Cerebellar nuclear complex (tissue), 1 donor: ENCODE measurements around the gene KSR2.
A peak's percentile ranks its signal among the peaks of the same experiment; 100 is the strongest.
"Not testable (repeated sequence)": the region's sequence is repeated elsewhere in the genome, so short reads cannot be mapped to it uniquely, and the experiment has no call there.

ENCODE experiments used
- DNase-seq, 2 experiments: peaks; one replicate each; lab custom pipeline; 2025; lab: John Stamatoyannopoulos, UW

Gene KSR2

GRCh38 chr12:117890644-117891043, 78.1 kb downstream of the KSR2 start:
- DNase-seq = no peak

GRCh38 chr12:117890137-117890536, 78.7 kb downstream of the KSR2 start:
- no peak for DNase-seq

GRCh38 chr12:117889098-117889497, 79.7 kb downstream of the KSR2 start:
- DNase-seq = no peak

- DNase-seq = no peak
These were observed 83.6 kb downstream of the KSR2 start for GRCh38 chr12:117885211-117885610.

GRCh38 chr12:117884161-117884560, 84.6 kb downstream of the KSR2 start:
- DNase-seq = no peak

GRCh38 chr12:117882603-117883184, 86.1 kb downstream of the KSR2 start:
- no peak for DNase-seq

- DNase-seq = no peak
These were observed 86.6 kb downstream of the KSR2 start for GRCh38 chr12:117882181-117882580.

GRCh38 chr12:117881517-117881916, 87.3 kb downstream of the KSR2 start:
- DNase-seq = no peak

- no peak for DNase-seq
These were observed 90.2 kb downstream of the KSR2 start for GRCh38 chr12:117878605-117879004.

- no peak for DNase-seq
These were observed 92.4 kb downstream of the KSR2 start for GRCh38 chr12:117876436-117876816.

- no peak for DNase-seq
These were observed 92.9 kb downstream of the KSR2 start for GRCh38 chr12:117875744-117876435.

- peak in 1 of 2 experiments; percentile 55 for DNase-seq
These were observed 93.9 kb downstream of the KSR2 start for GRCh38 chr12:117874842-117875434.

GRCh38 chr12:117874198-117874597, 94.6 kb downstream of the KSR2 start:
- not testable (repeated sequence) for DNase-seq

GRCh38 chr12:117872546-117873169, 96.1 kb downstream of the KSR2 start:
- DNase-seq = no peak

- no peak for DNase-seq
These were observed 99.2 kb downstream of the KSR2 start for GRCh38 chr12:117869551-117869950.

- DNase-seq = no peak
These were observed 101.4 kb downstream of the KSR2 start for GRCh38 chr12:117867348-117867747.

GRCh38 chr12:117865505-117865904, 103.3 kb downstream of the KSR2 start:
- DNase-seq = no peak

- DNase-seq = no peak
These were observed 105.6 kb downstream of the KSR2 start for GRCh38 chr12:117863002-117863709.

GRCh38 chr12:117861691-117862090, 107.1 kb downstream of the KSR2 start:
- DNase-seq = no peak

- not testable (repeated sequence) for DNase-seq
These were observed 108.0 kb downstream of the KSR2 start for GRCh38 chr12:117860787-117861290.

- no peak for DNase-seq
These were observed 108.7 kb downstream of the KSR2 start for GRCh38 chr12:117860111-117860510.
